ENCODE measurements around the gene UCN2.

UCN2 gene

DNA sequence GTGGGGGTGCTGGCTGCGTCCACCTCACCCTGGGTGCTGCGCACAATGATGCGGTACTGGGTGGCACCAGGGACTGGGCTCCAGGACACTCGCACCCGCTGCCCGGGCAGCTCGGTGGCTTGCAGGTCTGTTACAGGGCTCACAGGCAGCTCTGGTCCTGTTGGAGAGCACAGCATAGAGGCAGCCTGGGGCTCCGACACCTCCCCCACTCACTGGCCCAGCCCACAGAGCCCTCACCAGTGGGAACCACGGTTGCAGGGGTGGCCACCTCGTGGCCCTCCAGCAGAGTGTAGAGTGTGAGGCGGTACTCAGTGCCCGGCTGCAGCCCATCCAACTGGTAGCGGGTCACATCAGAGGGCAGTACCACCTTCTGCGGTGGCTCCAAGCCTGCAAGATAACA, 27.9 kb upstream of the UCN2 start:
- DNase-seq (ENCODE audit: low read depth): no peak

- DNase-seq (ENCODE audit: low read depth): no peak
Observed at GRCh38 chr3:48588230-48588629, 24.6 kb upstream of the UCN2 start.

DNA sequence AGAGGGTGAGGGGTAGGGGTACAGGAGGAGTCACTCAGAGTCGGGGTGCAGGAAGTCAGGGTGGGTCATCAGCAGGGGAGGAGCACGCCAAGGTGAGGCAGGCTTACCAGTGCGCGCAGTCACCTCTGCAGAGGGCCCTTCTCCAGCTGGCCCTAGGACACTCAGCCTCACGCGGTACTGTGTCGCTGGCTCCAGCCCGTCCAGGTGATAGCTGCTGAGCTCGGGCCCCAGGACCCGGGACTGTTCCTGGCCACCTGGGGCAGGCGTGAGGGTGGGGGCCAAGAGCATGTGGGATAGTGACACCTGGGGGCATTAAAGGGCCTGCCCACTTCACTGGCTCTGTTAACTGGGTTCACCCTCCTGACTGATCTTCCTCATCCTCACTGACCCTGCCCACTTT, 24.1 kb upstream of the UCN2 start:
- DNase-seq (ENCODE audit: low read depth): no peak

GRCh38 chr3:48585411-48585810, 21.8 kb upstream of the UCN2 start:
- DNase-seq (ENCODE audit: low read depth): no peak

DNA sequence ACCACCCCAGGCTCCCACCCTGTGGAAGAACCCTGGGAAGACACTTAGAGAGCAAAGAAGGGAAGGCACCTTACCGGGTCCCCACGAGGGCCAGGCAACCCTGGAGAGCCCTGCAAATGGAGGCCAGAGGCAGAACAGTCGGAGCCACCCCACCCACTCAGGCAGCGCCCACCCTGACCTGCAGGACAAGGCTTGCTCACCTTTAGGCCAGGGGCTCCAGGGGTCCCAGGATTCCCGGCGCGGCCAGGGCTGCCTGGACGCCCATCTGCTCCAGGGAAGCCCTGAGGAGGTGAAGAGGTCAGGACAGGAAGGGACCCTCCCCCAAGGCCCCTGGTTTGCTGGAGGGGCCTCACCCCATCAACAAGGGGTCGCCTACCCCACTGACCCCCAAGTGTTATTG, 21.3 kb upstream of the UCN2 start:
- DNase-seq (ENCODE audit: low read depth): no peak

GRCh38 chr3:48581621-48582481, 18.3 kb upstream of the UCN2 start:
- DNase-seq (ENCODE audit: low read depth): no peak

GRCh38 chr3:48576647-48577046, 13.1 kb upstream of the UCN2 start:
- DNase-seq (ENCODE audit: low read depth): no peak

DNA sequence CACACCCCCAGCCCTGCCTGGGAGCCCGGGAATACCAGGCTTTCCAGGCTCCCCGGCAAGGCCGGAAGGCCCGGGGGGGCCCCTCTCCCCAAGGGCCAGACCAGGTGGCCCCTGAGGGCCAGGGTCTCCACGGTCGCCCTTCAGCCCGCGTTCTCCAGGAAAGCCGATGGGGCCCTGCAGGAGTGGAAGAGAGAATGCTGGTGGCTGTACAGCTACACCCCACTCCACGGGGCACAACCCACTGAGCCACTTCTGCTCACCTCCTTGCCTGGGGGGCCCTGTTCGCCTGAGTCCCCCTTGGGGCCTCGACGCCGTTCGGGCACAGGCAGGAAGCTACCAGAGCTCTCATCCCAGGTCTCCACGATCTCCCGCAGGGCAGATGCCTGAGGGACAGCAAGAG, 11.8 kb upstream of the UCN2 start:
- no peak for DNase-seq (ENCODE audit: low read depth)

- DNase-seq (ENCODE audit: low read depth): no peak
Observed at GRCh38 chr3:48573973-48574585, 10.5 kb upstream of the UCN2 start.

GRCh38 chr3:48572517-48572916, 8.9 kb upstream of the UCN2 start:
- DNase-seq (ENCODE audit: low read depth): no peak

- DNase-seq (ENCODE audit: low read depth): no peak
Observed at GRCh38 chr3:48571938-48572337, 8.4 kb upstream of the UCN2 start.

DNA sequence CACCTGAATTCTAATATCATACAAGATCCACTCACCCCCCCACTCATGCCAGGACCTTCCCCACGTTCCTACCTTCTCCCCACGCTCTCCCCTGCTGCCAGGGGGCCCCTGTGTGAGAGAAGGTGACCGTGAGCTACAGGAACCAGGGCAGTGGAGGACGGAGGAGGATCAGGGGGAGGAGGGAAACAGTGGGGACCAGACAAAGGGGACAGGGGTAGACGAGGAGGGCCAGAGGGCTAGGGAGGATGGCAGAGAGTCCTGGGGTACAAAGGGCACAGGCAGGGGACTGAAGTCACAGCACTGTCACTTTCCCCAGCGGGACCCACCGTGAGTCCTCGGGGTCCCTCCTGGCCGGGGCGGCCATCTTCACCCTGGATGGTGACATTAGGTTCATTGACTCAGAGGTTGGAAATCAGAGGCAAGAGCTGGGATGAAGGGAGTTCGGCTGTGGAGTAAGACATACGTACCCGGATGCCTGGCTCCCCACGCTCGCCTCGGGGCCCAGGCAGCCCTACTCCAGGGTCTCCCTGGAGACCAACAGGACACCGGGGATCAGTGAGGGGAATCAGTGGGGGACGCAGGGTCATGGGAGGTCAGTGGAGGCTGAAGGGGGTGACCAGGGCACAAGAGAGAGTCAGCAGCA, 6.3 kb upstream of the UCN2 start:
- DNase-seq (ENCODE audit: low read depth): no peak

DNA sequence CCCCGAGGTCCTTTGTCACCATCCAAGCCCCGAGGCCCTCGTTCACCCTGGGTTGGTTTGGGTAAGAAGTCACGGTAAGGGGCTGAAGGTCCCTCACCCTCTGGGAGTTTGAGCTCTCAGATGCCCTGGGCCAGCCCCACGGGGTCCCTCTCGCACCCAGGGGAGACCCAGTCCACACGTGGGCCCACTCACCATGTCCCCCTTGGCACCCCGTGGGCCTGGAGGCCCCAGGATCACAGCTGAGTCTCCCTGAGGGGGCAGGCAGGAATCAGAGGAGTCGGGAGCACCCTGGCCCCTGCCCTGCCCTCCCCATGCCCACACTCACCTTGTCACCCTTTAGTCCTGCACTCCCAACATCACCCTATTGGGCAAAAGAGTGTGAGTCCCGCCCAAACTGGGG, 5.8 kb upstream of the UCN2 start:
- DNase-seq (ENCODE audit: low read depth): no peak

DNA sequence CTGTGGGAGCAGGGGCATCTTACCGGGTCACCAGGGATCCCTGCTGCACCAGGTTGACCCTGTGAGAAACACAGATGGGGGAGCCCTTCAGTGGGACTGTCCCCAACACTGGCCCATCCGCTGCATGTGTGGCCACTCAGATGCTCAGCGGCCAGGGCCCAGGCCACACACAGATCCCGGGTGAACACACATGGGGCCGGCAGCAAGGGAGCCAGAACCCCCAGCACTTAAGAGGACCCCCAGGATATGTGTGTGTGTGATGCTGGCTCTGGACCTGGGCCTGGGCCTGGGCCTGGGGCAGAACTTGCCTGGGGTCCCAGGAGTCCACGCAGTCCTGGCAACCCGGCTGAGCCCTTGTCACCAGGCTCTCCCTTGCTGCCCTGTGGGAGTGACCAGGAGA, 4.9 kb upstream of the UCN2 start:
- DNase-seq (ENCODE audit: low read depth): no peak

DNA sequence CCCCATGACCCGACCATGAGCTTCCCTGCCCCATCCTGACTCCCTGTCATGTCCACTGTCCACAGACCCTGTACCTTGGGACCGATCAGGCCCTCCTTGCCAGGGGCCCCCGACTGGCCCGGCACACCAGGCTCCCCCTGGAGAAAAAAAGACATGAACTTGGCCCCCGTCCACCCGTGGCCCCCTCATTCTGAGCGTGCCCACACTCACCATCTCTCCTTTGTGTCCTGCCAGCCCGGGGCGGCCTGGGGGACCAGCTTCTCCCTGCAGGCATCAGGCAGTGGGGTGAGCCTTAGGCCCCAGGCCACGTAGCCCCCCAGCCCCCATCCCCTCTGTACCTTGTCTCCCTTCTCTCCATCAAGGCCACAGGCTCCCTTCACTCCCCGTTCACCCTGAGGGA, 3.9 kb upstream of the UCN2 start:
- DNase-seq (ENCODE audit: low read depth): no peak

DNA sequence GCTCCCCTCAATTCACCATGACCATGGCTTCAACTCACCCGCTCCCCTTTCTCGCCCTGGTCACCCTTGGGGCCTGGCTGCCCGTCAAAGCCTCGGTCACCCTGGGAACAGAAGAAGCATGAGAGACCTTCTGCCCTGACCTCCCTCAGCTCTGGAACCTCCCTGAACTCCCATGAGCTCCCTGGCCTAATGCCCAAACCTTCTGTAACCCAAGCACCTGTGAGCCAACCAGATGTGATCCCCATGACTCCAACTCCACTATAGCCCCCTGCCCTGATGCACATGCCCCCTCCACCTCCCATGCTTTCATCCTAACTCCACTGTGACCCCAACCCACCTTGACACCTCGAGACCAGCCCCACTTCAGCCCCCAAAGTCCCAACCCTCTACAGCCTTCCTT, 3.5 kb upstream of the UCN2 start:
- no peak for DNase-seq (ENCODE audit: low read depth)

- no peak for DNase-seq (ENCODE audit: low read depth)
Observed at GRCh38 chr3:48566401-48566760, 2.8 kb upstream of the UCN2 start.

DNA sequence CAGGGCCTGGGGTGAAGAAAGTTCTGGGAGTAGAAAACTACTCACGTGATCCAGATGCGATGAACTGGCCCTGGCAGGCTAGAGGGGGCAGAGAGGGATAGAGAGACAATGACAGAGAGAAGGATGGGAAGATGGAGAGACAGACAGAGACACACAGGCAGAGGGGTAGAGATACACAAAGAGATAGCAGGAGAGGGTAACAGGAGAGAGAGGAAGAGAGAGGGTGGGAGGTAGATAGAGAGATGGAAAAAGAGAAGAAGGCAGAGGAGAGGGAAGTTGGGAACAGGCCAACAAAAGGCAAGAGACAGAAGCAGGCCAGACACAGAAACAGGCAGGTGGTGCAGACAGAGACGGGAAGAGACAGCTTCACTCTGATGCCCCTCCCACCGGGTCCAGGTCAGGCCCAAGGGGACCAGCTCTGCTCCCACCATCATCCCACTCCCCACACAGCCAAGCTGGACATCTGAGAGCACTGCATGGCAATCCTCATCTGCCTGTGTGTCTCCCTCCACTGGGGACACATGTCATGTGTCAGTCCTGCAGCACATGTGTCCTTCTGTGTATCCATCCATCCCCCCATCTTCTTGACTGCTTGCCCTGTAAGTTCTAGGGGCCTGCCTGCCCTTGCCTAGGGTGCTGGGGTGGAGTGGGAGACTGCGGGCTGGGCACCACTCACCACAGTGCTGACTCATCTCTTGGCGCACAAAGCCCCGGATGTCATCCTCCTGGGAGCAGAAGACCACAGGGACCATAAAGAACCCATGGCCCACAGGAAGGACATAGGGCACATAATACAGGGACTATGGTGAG, 2.2 kb upstream of the UCN2 start:
- no peak for DNase-seq (ENCODE audit: low read depth)

DNA sequence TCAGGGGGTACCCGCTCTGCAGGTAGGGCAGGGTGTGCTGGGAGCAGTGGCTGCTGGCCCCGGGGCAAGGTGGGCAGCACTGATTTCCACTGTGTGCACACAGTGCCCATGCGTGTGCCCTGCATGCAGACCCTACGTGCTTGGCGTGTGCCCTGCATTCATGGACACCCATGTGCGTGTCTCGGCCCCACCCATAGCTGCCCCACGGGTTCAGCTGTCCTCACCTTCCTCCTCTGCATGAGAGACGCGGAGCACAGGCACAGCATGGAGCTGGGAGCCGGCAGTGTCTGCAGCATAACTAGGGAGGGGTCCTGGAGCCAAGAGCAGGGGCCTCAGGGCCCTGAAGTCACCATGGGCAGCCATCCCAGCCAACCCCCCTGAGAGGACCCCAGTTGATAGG, 1.6 kb upstream of the UCN2 start:
- DNase-seq (ENCODE audit: low read depth): no peak

DNA sequence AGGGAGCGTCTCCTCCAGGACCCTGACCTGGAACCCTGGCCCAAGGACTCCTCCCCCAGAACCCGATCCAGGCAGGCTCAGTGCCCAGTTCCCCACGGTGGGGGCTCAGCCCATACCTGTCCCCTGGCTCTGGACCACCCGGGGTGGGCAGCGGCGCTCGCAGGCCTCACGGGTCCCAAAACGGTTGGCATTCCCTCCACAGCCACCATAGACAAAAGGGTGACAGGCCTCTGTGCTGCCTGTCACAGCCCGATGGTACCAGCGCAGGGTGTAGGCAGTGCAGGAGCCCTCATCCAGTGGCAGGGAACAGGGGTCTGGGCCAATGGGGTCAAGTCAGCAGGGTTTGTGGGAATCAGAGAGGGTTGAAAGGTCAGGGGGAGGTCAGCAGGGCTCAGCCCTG, 1.1 kb upstream of the UCN2 start:
- DNase-seq (ENCODE audit: low read depth): no peak

GRCh38 chr3:48564022-48564421, 441 bp upstream of the UCN2 start:
- DNase-seq (ENCODE audit: low read depth): peak; percentile 35

DNA sequence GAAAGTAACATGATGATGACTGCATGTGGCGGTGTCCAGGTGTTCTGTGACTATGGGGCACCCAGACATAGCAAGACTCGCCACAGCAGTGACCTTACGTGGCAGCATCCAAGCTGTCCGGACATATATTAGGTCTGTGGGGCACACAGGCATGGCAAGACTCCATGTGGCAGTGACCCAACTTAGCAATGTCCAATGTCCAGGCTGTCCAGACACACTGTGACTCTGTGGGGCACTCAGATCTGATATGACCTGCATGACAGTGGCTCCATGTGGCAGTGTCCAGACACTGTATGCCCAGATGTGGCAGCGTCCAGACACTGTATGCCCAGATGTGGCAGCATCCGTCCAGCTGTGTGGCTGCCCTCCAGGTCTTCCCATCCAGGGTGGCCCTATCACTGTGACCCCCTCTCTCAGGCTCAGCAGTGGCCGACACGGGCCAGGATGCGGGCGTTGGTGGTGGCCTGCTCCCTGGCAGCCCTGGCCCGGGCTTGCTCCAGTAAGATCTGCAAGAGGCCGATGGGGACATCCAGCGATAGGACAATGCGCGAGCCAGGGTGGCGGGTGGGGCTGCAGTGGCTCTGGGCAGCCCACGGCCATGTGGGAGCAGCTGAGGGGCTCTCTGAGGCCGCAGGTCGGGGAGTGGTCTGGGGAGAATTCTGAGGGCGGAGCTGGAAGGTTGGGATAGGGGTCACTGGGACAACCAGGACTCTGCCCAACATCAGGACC, 1.1 kb downstream of the UCN2 start:
- no peak for DNase-seq (ENCODE audit: low read depth)
